OCI-LY1 (cell line): ENCODE measurements around the gene FADS2.

Source experiments
- EZH2 ChIP-seq: fragments of 200-600 bp; sonication (generic), shearing (Covaris generic); IDR thresholded peaks from 2 replicates; pipeline ENCODE4 v1.8.0; 2017; ENCODE audit warnings: borderline replicate concordance, mixed run types, mild to moderate bottlenecking, antibody characterized with exemption, low read length, moderate library complexity, mixed read lengths
- TF ChIP-seq, protein P1 (sequence below): fragments of 200-600 bp; sonication (generic), shearing (Covaris generic); IDR thresholded peaks from 2 replicates; pipeline ENCODE4 v1.5.1; 2017; ENCODE audit warnings: mild to moderate bottlenecking, antibody characterized with exemption, low read length, moderate library complexity, mixed read lengths

DNA sequence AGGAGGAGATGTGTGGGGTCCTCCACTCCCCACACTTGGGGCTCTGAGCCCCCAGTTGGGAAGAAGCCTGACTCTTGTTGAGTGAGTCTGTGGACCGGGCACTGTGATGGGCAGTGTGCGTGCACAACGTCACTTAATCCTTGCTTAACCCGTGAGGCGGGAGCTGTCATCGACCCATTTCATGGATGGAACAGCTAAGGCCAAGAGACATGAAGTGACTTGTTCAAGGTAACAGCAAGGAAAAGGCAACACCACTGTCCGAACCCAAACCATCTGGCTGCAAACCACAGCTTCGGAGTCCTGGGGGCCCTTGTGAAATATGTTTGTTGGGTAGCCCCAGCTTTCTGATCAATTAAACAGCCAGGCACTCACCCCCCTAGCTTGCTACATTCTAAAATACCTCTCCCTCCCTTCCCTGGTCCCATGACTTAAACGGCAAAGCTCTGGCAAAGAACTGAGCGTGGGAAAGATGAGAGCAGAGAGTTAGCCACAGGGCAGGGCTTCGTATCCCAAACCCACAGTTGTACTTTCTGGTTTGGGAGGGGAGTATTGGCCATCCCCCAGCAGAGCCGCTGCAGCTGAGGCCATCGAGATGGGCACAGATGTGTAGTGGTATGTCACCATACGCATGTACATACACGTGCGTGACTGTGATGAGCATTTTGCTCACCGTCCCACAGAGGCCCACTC is 26.3 kb downstream of the FADS2 start:
- TF ChIP-seq, protein P1, sequence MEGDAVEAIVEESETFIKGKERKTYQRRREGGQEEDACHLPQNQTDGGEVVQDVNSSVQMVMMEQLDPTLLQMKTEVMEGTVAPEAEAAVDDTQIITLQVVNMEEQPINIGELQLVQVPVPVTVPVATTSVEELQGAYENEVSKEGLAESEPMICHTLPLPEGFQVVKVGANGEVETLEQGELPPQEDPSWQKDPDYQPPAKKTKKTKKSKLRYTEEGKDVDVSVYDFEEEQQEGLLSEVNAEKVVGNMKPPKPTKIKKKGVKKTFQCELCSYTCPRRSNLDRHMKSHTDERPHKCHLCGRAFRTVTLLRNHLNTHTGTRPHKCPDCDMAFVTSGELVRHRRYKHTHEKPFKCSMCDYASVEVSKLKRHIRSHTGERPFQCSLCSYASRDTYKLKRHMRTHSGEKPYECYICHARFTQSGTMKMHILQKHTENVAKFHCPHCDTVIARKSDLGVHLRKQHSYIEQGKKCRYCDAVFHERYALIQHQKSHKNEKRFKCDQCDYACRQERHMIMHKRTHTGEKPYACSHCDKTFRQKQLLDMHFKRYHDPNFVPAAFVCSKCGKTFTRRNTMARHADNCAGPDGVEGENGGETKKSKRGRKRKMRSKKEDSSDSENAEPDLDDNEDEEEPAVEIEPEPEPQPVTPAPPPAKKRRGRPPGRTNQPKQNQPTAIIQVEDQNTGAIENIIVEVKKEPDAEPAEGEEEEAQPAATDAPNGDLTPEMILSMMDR: no peak
- no peak for TF ChIP-seq EZH2
